Activated CD4-positive, alpha-beta memory T cell treated with anti-CD3 and anti-CD28 coated beads for 36 hours (primary cell): Measurements from ENCODE around the gene RASA3. TPM values are rescaled to one million over a fixed set of nuclear protein-coding genes. Genes with fewer than 3 reads are reported as not detected.

Source experiments
- CTCF ChIA-PET: fragments of 350-600 bp; sonication (Branson Sonifier 250); formaldehyde crosslinking; loops from one replicate; lab custom pipeline; 2021; ENCODE audit warnings: antibody characterized with exemption, inconsistent platforms; lab: Charles Lee
- POLR2A ChIA-PET: fragments of 350-600 bp; sonication (Branson Sonifier 250); formaldehyde crosslinking; loops from one replicate; lab custom pipeline; 2021; ENCODE audit warnings: antibody characterized with exemption; lab: Charles Lee
- DNase-seq: peaks from one replicate; pipeline ENCODE4 v3.0.0-alpha.2; 2020
- H3K27ac Mint-ChIP-seq: one replicate; pipeline ENCODE4 v1.8.0; 2021; ENCODE audit warnings: mixed read lengths
- H3K27me3 Mint-ChIP-seq: one replicate; pipeline ENCODE4 v1.8.0; 2021; ENCODE audit warnings: mixed read lengths
- H3K36me3 Mint-ChIP-seq: one replicate; pipeline ENCODE4 v1.8.0; 2021; ENCODE audit warnings: mixed read lengths
- H3K4me1 Mint-ChIP-seq: one replicate; pipeline ENCODE4 v1.8.0; 2021; ENCODE audit warnings: low read depth, mixed read lengths
- H3K4me3 Mint-ChIP-seq: one replicate; pipeline ENCODE4 v1.8.0; 2021; ENCODE audit warnings: mild to moderate bottlenecking, mixed read lengths
- H3K9me3 Mint-ChIP-seq: one replicate; pipeline ENCODE4 v1.8.0; 2021; ENCODE audit warnings: mixed read lengths
- intact Hi-C: fragments of 100-400 bp; cut with micrococcal nuclease; formaldehyde crosslinking; loops from one replicate; pipeline ENCODE4 v1.15.1; 2023
- total RNA-seq, 2 experiments: library from RNA; stranded (reverse); gene quantifications; one replicate each; pipeline ENCODE4 v1.2.3, GENCODE V29; 2021

RASA3 gene
- total RNA-seq, 2 experiments from 2014 or later = 45.9 to 49.3 TPM

DNA sequence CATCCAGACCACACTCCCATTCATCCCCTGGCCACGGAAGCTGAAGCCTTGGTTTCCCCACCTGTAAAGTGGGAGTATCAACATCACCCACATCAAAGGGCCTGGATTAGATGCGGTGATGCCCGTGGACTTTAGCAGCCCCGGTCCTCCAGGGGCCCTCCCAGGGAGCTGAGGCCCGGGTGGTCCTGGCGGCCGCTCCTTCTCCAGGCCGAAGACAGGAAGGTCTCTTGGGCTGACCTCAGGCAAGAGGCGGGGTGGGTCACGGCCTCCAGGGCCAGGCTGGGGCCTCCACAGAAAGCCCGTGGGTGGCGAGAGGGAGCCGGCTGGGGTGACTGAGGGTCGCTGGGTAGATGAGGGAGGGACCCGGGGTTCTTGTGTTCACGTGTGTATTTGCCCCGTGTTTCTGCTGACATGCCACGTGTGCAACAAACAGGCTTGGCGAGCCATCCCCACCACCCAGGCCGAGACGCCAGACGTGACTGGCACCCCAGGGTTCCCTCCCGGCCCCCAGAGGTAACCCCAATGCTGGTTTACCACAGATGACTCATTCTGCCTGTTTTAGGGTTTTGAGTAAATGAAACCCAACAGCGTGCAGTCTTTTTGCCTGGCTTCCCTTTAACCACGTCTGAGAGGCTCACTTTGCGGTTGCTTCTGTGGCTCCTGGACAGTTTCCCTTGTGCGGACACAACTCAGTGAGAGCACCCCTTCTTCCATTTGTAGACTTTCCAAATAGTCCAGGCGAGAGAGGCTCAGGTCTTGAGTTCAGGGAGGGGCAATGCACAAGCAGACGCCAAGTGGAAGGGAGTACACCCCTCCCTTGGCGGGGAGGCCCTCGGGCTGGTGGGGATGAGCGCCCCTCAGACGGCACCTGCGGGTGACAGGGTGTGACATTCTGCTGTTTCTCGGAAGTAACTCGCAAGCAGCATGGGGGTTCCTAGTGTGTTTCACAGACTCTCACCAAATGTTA lies 201.5 kb downstream of the RASA3 start:
- POLR2A ChIA-PET = no interaction called here

DNA sequence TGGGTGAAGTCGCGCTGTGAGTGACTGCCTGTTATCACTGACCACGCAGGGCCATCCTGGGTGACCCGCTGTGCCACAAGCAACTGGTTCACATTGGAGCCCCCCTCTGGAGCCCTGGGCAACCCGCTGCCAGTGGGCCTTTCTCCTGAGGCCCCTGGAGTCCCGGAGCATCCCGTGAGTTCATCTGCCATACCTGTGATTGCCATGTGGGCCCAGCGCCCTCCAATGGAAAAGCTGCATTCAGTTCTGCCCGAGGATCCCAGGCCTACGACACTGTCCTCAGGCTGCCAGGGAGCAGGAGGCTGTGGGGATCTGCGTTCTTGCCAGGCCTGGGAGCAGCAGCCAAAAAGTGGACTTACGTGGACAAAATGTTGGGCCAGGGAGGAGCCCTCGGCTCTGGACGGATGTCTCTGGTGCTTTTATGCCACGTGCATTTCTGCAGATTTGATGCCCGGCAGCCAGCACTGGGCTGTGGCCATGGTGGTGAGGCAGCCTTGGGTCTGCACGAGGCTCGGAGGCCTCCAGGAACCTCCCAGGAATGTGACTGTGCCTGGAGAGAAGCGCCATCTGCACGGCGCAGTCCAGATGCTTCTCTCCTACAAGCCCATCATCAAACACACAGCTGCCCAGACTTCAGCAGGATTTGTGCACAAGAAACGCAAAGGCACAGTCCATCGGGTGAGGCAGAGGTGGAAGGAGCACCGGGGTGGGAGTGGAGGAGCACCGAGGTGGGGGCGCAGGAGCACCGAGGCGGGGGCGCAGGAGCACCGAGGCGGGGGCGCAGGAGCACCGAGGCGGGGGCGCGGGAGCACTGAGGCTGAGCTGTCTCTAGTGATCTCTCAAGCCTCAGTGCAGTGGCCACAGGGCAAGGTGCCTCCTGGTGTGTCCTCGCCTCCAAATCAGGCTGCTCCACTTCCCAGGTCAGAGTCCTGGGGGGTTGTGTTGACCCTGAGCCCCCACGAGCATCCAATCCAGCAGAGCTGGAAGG lies 202.5 kb downstream of the RASA3 start:
- CTCF ChIA-PET = no interaction called here
- POLR2A ChIA-PET = no interaction called here
- no peaks in the 10 kb centered on the region for H3K9me3 Mint-ChIP-seq
- intact Hi-C loops = no loop called here
- no peak for DNase-seq
- H3K27me3 Mint-ChIP-seq = peaks cover 15% of the 10 kb centered on the region
- no peaks in the 10 kb centered on the region for H3K36me3 Mint-ChIP-seq
- no peak overlapping the region for H3K27ac Mint-ChIP-seq
- H3K4me1 Mint-ChIP-seq = peaks cover 10% of the 10 kb centered on the region
- H3K4me3 Mint-ChIP-seq = no peak overlapping the region

More for the DNA sequence above, 201.5 kb downstream of the RASA3 start:
- peak; percentile 63 for DNase-seq
- H3K4me1 Mint-ChIP-seq = peaks cover 10% of the 10 kb centered on the region
- CTCF ChIA-PET = no interaction called here
- H3K4me3 Mint-ChIP-seq = no peak overlapping the region
- H3K27ac Mint-ChIP-seq = no peak overlapping the region
- no peaks in the 10 kb centered on the region for H3K36me3 Mint-ChIP-seq
- no peaks in the 10 kb centered on the region for H3K9me3 Mint-ChIP-seq
- peaks cover 12% of the 10 kb centered on the region for H3K27me3 Mint-ChIP-seq
- intact Hi-C loops = no loop called here

DNA sequence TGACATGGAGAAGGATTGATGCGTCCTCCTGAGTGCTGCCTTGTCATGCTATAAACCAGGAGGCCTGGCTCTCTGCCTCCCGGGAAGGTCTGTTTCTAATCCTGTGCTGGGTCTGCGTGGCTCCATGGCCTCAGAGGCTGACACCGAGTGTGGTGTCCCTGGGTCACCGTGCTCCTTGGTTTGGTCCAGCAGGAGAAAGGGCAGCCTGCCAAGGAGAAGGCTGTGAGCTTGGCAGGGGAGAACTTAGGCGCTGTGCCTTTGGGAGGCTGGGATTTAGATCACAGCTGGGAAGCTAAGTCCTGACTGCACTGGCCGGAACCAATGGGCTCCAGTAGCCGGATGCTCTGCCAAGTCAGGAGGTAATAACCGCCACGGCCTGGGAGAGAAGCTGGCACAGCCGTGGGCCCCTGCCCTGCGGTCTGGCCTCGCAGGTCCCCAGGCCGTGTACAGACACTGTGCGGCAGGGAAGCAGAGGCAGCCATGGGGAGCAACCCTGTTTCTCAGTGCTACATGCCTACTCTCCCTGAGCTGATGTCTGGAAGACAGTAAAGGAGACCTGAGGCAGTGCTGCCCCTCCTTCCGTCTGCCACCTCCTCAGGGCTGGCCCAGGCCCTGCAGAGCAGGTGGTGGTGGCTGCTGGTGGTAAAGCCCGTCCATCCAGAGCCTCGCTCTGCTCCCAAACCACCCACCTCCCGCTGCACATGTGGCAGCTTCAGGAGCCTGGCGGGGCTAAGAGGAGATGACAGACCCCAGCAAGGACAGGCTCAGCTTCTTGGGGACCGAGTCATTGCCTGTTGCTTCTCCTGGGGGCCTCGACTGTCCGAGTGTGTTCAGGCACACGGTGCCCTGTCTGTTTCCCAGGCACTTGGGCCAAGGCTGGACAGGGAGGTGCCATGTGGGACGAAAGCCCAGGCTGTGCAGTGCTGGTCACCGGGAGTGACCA lies 203.5 kb downstream of the RASA3 start:
- Mint-ChIP-seq H3K4me3 (no peak overlapping the region), H3K9me3 (no peaks in the 10 kb centered on the region), H3K36me3 (no peaks in the 10 kb centered on the region), H3K4me1 (peaks cover 10% of the 10 kb centered on the region), H3K27me3 (peaks cover 15% of the 10 kb centered on the region), H3K27ac (no peak overlapping the region)
- POLR2A ChIA-PET = no interaction called here
- no peak for DNase-seq
- intact Hi-C loops = no loop called here
- CTCF ChIA-PET = no interaction called here

Other genes starting within 250 kb of the RASA3 start
- gene C13orf46, start 158.5 kb downstream of the RASA3 start, total RNA-seq = 1 to 10 TPM; 1.5 to 1.8 TPM
- gene CFAP97D2, start 46.6 kb upstream of the RASA3 start, total RNA-seq = not detected
- 10 to 100 TPM; 63.1 to 69.8 TPM for gene CDC16, start 102.3 kb upstream of the RASA3 start, total RNA-seq
- 10 to 100 TPM; 46.8 to 48.5 TPM for gene UPF3A, start 149.0 kb upstream of the RASA3 start, total RNA-seq
- 10 to 100 TPM; 53.6 to 55.4 TPM for gene CHAMP1, start 181.9 kb upstream of the RASA3 start, total RNA-seq